Cerebellar nuclear complex (tissue), 1 donor: ENCODE measurements around the gene PLA2G4E.

Experiments
- DNase-seq, 2 experiments: peaks; one replicate each; lab custom pipeline; 2025; lab: John Stamatoyannopoulos, UW

The PLA2G4E gene

GRCh38 chr15:41955100-41955499 lies 65.7 kb downstream of the PLA2G4E start:
- DNase-seq, result no peak

DNA sequence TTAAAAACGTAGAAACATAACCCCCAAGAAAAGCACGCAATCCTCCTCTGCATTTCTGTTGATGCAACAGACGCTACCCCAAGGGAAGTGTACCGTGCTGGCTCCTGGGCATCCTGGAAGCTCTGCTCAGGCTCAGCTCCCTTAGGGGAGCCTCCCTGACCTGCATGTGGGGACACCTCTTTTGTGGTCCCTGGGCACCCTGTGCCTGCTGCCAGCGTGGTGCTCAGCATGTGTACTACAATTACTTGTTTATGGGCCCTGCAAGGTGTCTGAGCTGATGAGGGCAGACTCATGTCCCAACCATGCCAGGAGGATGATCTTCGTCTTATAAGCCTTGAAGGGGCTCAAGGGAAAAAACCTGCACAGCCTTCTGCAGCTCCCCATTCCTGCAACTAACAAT lies 66.8 kb downstream of the PLA2G4E start:
- no peak for DNase-seq

DNA sequence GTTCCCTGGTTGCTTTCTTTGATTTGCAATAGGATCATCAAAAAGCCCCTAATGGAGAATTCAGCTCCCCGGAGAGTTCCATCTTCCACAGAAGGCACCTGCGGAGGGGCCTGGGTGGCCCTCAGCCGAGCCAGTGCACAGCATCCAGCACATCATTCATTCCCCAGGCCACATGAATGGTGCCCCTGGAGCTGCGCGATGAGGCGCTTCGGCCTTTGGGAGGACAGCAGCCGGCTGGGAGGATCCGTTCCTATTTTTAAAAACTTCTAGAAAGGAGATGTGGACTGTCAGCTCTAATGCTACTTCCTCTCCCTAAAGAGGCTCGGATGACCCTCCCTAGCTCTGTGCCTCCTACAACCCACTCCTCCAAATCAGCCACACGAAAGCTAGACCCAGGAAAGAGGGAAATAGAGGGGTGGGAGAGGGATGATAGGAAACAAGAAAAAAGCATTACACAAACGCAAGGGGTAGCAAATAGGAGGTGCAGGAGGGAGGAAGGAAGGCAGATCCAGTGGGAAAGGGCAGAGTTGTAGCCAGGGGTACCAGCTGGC lies 68.8 kb downstream of the PLA2G4E start:
- DNase-seq, result no peak

- no peak for DNase-seq
Measured at GRCh38 chr15:41951571-41951970, 69.3 kb downstream of the PLA2G4E start.

DNA sequence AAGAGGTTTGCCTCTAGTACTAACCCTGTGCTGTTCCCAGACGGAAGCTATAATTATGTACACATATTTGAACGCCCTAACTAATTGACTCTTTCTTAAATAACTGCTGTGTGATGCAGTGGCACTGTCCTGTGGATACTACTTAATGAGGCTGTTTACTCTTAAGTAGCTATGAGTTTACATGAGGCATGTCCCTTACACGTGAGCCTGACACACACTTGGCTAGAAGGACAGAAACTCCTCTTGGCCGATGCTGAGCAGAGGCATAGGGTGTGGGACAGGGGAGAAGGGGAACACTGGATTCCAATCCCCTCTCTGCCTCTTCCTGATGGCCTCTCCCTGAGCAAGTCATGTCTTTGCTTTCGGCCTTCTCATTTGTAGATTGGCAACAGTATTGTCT lies 70.4 kb downstream of the PLA2G4E start:
- no peak for DNase-seq

DNA sequence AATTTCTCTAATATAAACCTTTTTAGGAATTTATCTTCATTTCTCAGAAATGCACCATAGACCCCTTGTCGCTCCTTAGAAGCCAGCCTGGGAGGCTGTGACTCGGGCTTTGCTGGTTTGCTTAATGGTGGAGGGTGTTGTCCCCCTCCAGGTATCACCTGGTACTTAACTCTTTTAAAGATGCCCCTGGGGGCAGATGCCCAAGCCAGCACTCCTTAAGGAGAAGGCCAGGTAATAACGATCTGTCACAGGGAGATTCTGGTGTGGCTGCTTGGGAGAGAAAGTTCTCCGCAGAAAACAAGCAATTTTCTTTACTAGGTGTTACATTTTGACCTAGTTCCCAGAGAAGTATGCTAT lies 70.7 kb downstream of the PLA2G4E start:
- no peak for DNase-seq

GRCh38 chr15:41949401-41950126 lies 71.3 kb downstream of the PLA2G4E start:
- no peak for DNase-seq

GRCh38 chr15:41948490-41948889 lies 72.4 kb downstream of the PLA2G4E start:
- no peak for DNase-seq

GRCh38 chr15:41946970-41947369 lies 73.9 kb downstream of the PLA2G4E start:
- DNase-seq, result no peak

- DNase-seq, result no peak
Measured at GRCh38 chr15:41945731-41946130, 75.1 kb downstream of the PLA2G4E start.

DNA sequence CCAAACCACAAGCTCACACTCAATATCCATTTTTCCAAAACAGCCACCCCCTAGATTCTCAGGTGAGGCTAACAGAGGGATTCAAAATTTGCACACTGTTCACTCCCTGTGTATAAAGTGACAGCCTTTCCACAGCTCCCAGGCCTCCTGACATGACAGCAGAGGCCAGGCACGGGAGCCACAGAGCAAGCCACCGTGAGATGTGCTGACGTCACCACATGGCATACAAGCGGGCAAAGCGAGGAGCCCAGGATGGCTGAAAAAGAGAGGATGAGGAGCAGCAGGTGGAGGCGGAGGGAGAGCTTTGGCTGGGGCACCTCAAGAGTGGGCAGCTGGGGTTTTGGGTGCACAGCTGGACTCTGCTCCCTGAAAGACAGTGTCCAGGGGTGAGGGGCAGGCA lies 75.6 kb downstream of the PLA2G4E start:
- DNase-seq, result no peak

DNA sequence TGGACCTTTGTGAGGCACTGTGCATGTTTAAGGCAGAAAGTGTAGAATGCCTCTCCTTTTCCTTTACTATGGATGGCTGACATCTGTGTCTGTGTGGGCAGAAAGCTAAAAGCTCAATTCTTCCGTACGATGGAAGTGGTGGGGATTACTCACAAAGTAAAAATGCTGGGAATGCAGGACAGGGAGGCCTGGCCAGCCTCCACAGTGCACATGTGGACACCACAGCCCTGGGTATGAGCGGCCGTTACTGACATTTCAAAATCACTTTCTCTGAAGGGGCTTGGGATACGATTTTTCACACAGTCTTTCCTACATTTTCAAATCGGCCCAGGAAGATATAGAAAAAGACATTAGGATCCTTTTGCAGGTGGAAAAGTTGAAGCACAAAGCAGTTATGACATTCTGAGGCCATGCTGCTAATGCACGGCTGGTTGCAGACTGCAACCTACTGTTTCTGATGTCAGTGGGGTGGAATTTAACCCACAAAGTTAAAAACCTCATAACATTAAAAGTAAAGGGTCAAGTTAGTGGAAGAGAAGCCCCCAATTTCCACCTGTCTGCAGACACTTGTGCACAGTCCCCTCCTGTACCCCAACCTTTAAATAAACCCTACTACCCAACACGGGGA lies 76.4 kb downstream of the PLA2G4E start:
- DNase-seq, result no peak

DNA sequence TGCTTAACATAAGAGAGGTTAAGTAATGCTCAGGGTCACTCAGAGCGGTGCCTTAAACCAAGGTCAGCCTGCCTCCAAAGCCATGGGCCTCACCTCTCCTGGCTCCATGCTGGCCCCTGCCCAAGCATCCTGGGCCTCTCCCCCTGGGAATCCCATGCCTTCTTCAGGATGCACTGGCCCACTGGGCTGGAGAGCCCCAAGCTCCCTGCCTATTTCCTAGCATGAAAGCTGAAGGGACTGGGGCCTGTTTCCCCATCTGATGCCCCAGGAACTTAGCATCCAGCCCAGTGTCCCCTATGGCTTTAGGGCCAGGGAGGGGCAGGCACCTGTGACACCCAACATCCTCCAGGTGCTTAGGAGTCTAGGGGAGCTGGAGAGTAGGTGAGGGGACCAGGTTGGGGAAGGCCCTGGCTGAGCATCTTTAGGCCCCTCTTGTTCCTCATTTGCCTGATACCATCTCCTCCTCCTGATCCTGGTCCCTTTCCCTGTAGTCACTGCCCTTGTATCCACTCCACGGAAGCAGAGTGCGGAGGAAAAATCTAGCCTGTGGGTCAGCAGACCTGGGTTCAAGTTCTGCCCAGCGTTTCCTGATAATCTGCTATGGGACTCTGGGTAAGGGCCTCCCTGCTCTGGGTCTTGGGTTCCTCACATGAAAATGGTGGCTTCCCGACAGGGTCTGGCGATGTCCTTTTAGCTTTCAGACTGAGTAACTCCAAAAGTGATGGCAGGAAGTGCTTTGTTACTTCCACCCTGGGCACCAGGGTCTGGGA lies 77.1 kb downstream of the PLA2G4E start:
- DNase-seq, result no peak

DNA sequence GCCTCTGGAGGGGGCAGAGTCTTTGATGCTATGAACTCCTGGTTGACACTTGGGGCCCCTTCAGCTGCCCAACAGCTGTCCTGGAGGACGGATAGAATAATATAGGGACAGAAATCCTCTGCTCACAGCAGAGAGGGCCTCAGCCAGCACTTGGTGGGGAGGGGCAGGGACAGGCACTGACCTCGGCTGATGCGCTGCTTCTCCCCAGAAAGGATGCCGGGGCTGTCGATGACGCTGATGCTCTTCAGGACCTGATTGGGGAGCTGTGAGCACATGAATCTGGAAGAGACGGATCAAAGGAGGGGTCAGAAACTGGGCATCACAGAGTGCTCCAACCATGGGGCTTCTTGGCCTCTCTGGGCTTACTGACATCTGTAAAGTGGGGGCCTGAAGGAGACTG lies 78.0 kb downstream of the PLA2G4E start:
- DNase-seq, result no peak

- no peak for DNase-seq
Measured at GRCh38 chr15:41941644-41942415, 79.0 kb downstream of the PLA2G4E start.

DNA sequence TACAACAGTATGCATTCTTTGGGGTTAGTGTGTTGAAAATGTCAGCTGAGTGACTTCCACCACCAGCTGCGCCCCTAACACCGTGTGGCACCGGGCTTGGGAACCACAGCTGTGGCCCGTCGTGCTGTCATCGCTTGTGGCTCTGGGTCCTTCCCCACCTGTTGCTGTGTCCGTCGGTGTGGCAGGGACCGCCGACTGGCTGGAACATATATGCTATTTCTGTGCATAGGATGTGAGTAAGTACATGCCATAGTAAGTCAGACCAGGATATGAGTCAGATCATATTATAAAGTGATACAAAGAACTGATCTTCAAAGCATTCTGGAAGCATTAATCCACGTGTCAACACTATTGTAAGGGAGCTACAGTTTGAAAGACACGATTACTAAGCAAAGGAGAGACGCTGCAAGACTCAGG lies 80.4 kb downstream of the PLA2G4E start:
- no peak for DNase-seq

GRCh38 chr15:41939986-41940385 lies 80.9 kb downstream of the PLA2G4E start:
- no peak for DNase-seq

DNA sequence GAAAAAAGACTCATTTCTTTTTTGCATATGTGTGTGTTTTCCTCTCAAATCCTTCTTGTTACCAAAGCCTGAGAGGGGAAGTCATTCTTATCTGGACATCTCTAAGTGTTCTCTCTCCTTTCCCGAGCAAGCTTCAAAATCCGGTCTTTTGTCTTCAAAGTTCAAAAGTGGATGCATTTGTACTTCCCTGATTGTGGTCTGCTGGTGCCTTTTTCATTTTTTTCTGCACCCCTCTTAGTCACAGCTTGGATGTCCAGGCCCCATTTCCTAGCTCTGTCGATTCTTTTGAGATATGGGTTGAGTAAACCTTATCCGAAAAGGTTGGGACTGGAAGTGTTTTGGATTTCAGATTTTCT lies 83.3 kb downstream of the PLA2G4E start:
- DNase-seq, result no peak

- DNase-seq, result no peak
Measured at GRCh38 chr15:41936649-41937567, 83.9 kb downstream of the PLA2G4E start.

GRCh38 chr15:41936155-41936554 lies 84.7 kb downstream of the PLA2G4E start:
- DNase-seq, result no peak

- no peak for DNase-seq
Measured at GRCh38 chr15:41935566-41936020, 85.2 kb downstream of the PLA2G4E start.
